ENCODE results near the gene GLIPR1L2. TPM values are rescaled to one million over a fixed set of nuclear protein-coding genes. Genes with fewer than 3 reads are reported as not detected.
"Not testable (repeated sequence)": the region's sequence is repeated elsewhere in the genome, so short reads cannot be mapped to it uniquely, and the experiment has no call there.

Gene GLIPR1L2
- total RNA-seq, 4 donors from 2014 or later: 0.17 to 4.5 (median 1.0) TPM

DNA sequence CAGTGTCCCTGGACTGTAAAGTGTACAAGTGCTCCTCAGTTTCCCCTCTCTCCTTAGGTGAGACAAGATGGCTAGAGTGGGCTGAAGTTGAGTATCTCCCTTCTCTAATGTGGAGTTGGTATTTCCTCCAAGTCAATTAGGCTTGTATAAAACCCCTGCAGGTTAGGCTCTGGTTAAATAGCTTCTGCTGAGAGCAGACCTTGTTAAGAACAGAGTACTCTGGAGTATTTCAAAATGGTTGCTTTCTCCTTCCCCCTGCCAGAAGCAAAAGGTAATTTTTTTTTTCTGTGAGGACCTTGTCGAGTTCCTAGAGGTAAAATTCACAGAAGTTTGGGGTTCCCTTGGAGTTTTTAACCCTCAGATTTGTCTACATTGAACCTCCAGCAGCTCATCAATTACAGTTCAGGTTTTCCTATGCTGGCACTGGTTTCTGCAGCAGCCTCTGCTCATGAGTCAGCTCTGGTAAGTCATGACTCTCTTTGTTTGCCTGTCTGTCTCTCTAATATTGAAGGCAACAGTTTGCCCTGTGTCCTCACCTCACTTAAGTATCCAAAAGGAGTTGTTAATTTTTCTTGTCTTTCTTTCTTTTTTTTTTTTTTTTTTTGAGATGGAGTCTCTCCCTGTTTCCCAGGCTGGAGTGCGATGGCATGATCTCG lies 61.9 kb downstream of the GLIPR1L2 start:
- Histone ChIP-seq H3K4me3 (no peak overlapping the region), H3K4me1 (no peaks in the 10 kb centered on the region), H3K36me3 (no peaks in the 10 kb centered on the region), H3K27me3 (no peaks in the 10 kb centered on the region), H3K9me3 (no peaks in the 10 kb centered on the region), H3K27ac (replicated peaks in 1 of 4) (no peak overlapping the region)
- WGBS: 78% methylated on average over 3 of the region's 3 CpGs
- DNase-seq (ENCODE audit: extremely low spot score): no peak
- intact Hi-C loops (cut with DNase I): no loop called here
- TF ChIP-seq POLR2A (IDR thresholded peaks at IDR 0.05; ENCODE audit: low read depth) (no peak), EP300 (IDR thresholded peaks at IDR 0.05) (no peak), POLR2AphosphoS5 (IDR thresholded peaks at IDR 0.05) (no peak)
- TF ChIP-seq, protein P1, sequence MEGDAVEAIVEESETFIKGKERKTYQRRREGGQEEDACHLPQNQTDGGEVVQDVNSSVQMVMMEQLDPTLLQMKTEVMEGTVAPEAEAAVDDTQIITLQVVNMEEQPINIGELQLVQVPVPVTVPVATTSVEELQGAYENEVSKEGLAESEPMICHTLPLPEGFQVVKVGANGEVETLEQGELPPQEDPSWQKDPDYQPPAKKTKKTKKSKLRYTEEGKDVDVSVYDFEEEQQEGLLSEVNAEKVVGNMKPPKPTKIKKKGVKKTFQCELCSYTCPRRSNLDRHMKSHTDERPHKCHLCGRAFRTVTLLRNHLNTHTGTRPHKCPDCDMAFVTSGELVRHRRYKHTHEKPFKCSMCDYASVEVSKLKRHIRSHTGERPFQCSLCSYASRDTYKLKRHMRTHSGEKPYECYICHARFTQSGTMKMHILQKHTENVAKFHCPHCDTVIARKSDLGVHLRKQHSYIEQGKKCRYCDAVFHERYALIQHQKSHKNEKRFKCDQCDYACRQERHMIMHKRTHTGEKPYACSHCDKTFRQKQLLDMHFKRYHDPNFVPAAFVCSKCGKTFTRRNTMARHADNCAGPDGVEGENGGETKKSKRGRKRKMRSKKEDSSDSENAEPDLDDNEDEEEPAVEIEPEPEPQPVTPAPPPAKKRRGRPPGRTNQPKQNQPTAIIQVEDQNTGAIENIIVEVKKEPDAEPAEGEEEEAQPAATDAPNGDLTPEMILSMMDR (IDR thresholded peaks at IDR 0.05): no peak

DNA sequence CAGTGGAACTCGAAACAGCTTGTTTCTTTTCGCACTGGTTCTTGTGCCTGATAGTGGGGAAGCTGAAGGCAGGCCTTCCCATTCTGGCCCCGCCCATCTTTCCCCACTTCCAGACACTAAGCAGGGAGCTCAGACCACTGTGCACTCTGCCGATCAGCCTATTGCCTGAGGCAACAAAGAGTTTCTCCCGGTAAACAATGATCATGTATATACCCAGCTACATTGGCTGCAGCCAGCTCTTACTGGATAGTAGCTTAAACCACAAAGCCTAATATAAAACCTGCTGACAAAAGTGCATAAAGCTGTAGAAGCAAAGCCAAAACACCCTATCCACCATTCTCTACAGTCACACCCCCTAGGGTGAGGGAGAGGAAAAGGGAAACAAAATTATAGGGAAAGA lies 65.0 kb downstream of the GLIPR1L2 start:
- H3K27me3 ChIP-seq: no peaks in the 10 kb centered on the region
- intact Hi-C loops (cut with DNase I): no loop called here
- no peak for TF ChIP-seq POLR2A (IDR thresholded peaks at IDR 0.05; ENCODE audit: low read depth)
- TF ChIP-seq, protein P1 (IDR thresholded peaks at IDR 0.05): no peak
- no peak for TF ChIP-seq EP300 (IDR thresholded peaks at IDR 0.05)
- TF ChIP-seq POLR2AphosphoS5 (IDR thresholded peaks at IDR 0.05): no peak
- no peak overlapping the region for H3K27ac ChIP-seq (replicated peaks in 1 of 4)
- H3K4me3 ChIP-seq: no peak overlapping the region
- DNase-seq (ENCODE audit: extremely low spot score): no peak
- no peaks in the 10 kb centered on the region for H3K4me1 ChIP-seq
- peaks cover 0 to 8% (median 0%) of the 10 kb centered on the region in 4 donors for H3K9me3 ChIP-seq
- WGBS: 76% methylated on average over 5 of the region's 5 CpGs
- H3K36me3 ChIP-seq: no peaks in the 10 kb centered on the region

DNA sequence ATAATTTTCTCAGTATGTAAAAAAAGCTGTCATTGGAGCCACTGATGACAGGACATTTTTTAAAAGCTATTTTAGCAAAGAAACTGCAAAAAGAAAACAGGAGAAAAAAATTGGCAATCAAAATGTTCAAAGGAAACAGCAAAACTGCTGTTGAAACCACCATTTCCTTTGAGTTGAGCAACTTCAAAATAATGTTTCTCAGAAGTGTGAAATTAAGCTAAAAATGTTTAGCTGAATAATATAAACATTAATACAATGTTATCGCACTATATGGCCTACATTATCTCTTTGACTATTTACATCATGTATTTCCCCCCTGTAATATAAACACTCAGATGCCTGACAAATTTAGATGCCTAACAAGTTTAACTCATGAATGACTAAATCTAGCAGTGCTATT lies 66.3 kb downstream of the GLIPR1L2 start:
- Histone ChIP-seq H3K27ac (replicated peaks in 1 of 4) (no peak overlapping the region), H3K4me3 (no peak overlapping the region), H3K9me3 (peaks cover 0 to 8% (median 0%) of the 10 kb centered on the region in 4 donors), H3K4me1 (no peaks in the 10 kb centered on the region), H3K36me3 (no peaks in the 10 kb centered on the region), H3K27me3 (no peaks in the 10 kb centered on the region)
- 55% methylated on average over 1 of the region's 1 CpG for WGBS
- no peak for DNase-seq (ENCODE audit: extremely low spot score)
- TF ChIP-seq POLR2AphosphoS5 (IDR thresholded peaks at IDR 0.05) (no peak), EP300 (IDR thresholded peaks at IDR 0.05) (no peak), POLR2A (IDR thresholded peaks at IDR 0.05; ENCODE audit: low read depth) (no peak)
- TF ChIP-seq, protein P1 (IDR thresholded peaks at IDR 0.05): no peak
- intact Hi-C loops (cut with DNase I): no loop called here

DNA sequence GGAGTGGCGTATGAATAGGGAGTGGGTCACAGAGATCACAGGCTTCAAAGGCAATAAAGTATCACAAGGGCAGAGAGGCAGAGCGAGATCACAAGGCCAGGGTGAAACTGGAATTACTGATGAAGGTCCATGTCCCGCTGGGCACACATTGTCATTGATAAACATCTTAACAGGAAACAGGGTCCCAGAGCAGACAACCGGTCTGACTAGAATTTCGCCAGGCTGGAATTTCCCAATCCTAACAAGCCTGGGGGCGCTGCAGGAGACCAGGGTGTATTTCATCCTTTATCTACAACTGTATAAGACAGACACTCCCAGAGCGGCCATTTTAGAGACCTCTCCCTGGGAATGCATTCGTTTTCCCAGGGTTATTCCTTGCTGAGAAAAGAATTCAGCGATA lies 67.0 kb downstream of the GLIPR1L2 start:
- H3K27me3 ChIP-seq; H3K4me1 ChIP-seq; H3K36me3 ChIP-seq; H3K27ac ChIP-seq (replicated peaks in 1 of 4); H3K9me3 ChIP-seq; DNase-seq (ENCODE audit: extremely low spot score); intact Hi-C loops (cut with DNase I); H3K4me3 ChIP-seq: not testable (repeated sequence)
- WGBS: 71% methylated on average over 9 of the region's 9 CpGs

DNA sequence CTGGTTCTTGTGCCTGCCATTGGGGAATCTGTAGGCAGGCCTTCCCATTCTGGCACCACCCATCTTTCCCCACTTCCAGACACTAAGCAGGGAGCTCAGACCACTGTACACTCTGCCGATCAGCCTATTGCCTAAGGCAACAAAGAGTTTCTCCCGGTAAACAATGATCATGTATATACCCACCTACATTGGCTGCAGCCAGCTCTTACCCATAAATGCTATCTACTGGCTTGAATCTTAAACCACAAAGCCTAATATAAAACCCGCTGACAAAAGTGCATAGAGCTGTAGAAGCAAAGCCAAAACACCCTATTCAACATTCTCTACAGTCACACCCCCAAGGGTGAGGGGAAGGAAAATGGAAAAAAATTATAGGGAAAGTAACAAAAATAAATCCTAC lies 68.9 kb downstream of the GLIPR1L2 start:
- Histone ChIP-seq H3K27me3 (no peaks in the 10 kb centered on the region), H3K27ac (replicated peaks in 1 of 4) (no peak overlapping the region), H3K4me1 (no peaks in the 10 kb centered on the region), H3K4me3 (no peak overlapping the region), H3K9me3 (peaks cover 0 to 14% (median 8%) of the 10 kb centered on the region in 4 donors), H3K36me3 (no peaks in the 10 kb centered on the region)
- intact Hi-C loops (cut with DNase I): no loop called here
- WGBS: 94% methylated on average over 3 of the region's 3 CpGs
- DNase-seq (ENCODE audit: extremely low spot score): no peak
- TF ChIP-seq, protein P1 (IDR thresholded peaks at IDR 0.05): no peak
- no peak for TF ChIP-seq POLR2A (IDR thresholded peaks at IDR 0.05; ENCODE audit: low read depth)
- TF ChIP-seq POLR2AphosphoS5 (IDR thresholded peaks at IDR 0.05): no peak
- no peak for TF ChIP-seq EP300 (IDR thresholded peaks at IDR 0.05)
